Head of caudate nucleus (tissue), 42 donors: ENCODE measurements around the gene CRYBB1.
"Not testable (repeated sequence)": the region's sequence is repeated elsewhere in the genome, so short reads cannot be mapped to it uniquely, and the experiment has no call there.

Experiments used
- DNase-seq, 42 donors: peaks; one replicate each; pipeline versions ENCODE4 v3.0.0 to v3.0.0-alpha.2; 2020 to 2021; ENCODE audit warnings: mixed read lengths in 7 of 42
- intact Hi-C: fragments of 100-400 bp; cut with DNase I; formaldehyde crosslinking; loops from one replicate; pipeline ENCODE4 v1.15.0; 2022

CRYBB1 gene

DNA sequence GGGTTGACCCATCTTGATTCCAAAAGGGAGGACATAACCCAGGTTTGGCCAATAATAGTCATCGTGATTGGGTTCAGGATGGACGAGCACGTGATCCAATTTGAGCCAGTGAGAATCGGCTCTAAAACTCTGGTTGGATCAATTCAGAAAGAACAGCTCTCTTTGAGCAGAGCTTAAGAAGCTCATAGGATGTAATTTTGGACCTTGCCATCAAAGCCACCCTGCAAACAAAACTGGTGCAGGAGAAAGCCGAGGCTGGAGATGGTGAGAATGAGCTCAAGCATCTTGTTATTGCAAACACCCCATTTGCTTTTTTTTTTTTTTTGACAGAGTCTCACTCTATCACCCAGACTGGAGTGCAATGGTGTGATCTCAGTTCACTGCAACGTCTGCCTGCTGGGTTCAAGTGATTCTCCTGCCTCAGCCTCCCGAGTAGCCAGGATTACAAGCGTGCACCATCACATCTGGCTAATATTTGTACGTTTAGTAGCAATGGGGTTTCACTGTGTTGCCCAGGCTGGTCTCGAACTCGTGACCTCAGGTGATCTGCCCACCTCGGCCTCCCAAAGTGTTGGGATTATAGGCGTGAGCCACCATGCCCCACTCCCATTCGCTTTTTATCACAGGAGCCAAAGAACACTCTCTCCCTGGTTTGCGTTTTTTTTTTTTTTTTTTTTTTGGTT is 25.7 kb upstream of the CRYBB1 start:
- no peak for DNase-seq
- intact Hi-C loops, result no loop called here

DNA sequence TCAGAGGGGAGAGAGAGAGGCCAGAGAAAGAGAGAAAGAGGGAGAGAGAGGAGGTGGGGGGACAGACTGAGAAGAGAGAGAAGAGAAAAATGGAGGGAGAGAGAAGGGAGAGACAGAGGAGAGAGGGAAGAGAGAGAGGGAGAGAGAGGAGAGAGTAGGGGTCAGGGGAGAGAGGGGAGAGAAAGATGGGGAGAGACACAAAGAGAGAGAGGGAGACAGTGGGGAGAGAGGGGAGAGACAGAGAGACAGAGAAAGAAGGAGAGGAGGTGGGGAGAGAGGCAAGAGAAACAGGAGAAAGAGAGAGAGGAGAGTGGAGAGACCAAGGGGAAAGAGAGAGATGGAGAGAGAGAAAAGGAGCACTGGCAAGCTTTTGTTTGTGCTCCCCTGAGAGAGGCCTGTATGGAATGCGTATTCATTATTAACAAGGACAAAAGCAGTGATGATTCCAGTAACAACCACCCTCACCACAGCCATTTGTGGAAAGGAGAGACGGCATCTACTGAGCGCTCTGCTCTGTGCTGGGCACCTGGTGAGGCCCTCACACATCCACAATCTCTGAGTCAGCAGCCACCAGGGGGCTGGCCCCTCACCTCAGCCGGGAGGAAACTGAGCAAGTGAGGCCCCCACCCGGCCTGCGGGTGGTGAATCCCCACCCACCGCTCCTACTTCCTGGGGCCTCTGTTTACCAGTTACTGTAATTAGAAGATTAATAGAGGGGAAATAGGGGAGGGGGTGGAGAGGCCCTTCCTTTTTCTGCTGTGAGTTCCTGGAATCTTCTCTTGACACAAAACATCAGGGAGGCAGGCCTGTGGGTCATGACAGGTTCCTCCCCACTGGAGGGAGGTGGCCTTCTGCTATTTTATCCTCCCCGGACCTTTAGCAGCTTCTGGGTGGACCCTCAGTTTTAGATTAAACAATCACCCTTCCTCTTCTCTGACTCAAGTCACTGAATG is 24.9 kb upstream of the CRYBB1 start:
- no peak for DNase-seq
- intact Hi-C loops, result no loop called here

DNA sequence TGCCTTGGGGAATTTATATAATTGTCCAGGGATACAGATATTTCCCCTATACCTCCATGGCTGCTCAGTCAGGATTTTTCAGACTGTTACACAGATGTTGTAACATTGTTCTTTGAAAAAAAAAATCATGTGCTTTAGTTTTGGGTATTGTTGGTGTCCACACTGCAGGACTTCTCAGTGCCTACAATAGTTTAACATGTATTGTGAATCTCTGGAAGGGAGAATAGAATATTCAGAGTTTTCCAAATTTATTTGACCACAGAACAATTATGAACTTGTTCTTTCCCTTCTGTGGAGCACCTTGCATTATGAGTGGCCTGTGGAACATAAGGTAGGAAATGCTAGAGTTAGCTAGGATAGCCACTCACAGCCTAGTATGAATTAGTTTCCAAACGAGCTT is 18.5 kb upstream of the CRYBB1 start:
- intact Hi-C loops, result no loop called here
- no peak for DNase-seq

DNA sequence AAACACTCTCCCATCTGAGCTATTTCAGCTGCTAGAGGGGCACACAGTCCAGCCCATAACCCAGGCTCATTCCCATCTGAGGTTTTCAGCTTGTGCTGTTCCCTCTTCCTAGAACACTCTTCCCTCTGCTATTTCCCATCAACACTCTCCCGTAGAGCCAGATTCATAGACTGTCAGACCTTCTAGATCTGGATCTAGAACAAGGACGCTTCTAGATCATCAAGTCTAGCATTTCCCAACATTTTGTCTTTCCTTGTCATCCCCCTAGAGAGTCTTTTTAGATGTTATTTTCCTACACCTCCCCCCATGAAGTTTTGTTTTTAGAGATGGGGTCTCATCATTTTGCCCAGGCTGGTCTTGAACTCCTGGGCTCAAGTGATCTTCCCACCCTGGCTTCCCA is 17.3 kb upstream of the CRYBB1 start:
- no peak for DNase-seq
- intact Hi-C loops, result no loop called here

DNA sequence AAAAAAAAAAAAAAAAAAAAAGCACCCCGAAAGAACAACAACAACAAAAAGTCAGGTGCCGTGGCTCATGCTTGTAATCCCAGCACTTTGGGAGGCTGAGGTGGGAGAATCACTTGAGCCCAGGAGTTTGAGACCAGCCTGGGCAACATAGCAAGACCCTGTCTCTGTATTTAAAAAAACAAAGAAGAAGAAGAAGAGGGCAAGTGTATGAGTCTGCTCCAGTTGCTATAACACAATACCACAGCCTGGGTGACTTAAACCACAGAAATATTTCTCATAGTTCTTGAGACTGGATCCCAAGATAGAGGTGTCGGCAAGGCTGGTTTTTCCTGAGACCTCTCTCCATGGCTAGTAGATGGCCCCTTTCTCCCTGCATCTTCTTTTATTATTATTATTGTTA is 16.4 kb upstream of the CRYBB1 start:
- no peak for DNase-seq
- intact Hi-C loops, result no loop called here

DNA sequence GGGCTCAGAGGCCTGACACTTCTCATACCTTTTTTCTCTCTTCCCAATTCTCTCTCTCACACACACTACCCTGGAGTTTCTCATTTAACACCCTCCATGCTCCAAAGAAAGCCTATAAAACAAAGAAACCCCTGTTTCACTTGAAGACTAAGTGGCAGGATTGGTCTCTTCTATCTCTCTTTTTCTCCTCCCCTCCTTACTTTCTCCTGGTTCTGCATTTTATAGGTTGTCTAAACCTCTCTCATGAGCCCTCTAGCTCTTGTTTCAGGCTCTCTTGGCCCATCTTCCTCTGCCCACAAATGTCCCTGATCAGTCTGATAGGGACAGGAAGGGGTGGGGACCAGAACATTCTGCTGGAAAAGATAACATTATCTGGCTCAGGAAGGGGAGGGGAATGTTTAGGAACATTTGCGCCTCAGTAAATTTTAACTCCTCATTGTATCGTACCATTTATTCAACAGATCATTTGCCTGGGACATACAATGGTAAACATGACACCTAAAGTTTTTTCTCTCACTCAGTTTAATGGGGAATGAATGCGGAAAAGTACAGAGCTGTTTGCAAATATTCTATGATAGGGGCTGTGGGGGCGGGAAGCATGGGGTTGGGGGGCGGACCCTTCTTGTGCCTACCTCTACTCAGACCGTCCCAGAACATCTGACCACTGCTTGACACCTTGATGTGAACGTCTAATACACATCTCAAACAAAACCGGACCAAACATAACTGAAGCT is 14.8 kb upstream of the CRYBB1 start:
- intact Hi-C loops, result no loop called here

DNA sequence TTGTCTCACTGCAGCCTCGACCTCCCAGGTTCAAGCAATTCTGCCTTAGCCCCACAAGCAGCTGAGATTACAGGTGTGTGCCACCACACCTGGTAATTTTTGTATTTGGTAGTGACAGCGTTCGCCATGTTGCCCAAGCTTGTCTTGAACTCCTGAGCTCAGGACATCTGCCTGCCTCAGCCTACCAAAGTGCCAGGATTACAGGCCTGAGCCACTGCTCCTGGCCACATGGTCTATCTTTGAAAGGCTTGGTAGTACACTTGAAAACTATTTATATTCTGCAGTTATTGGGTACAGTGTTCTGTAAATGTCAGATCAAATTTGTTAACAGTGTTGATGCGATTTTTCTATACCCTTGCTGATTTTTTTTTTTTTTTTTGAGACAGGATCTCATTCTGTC is 13.5 kb upstream of the CRYBB1 start:
- DNase-seq, result no peak
- intact Hi-C loops, result no loop called here

More for the DNA sequence above, 14.8 kb upstream of the CRYBB1 start:
- no peak for DNase-seq

DNA sequence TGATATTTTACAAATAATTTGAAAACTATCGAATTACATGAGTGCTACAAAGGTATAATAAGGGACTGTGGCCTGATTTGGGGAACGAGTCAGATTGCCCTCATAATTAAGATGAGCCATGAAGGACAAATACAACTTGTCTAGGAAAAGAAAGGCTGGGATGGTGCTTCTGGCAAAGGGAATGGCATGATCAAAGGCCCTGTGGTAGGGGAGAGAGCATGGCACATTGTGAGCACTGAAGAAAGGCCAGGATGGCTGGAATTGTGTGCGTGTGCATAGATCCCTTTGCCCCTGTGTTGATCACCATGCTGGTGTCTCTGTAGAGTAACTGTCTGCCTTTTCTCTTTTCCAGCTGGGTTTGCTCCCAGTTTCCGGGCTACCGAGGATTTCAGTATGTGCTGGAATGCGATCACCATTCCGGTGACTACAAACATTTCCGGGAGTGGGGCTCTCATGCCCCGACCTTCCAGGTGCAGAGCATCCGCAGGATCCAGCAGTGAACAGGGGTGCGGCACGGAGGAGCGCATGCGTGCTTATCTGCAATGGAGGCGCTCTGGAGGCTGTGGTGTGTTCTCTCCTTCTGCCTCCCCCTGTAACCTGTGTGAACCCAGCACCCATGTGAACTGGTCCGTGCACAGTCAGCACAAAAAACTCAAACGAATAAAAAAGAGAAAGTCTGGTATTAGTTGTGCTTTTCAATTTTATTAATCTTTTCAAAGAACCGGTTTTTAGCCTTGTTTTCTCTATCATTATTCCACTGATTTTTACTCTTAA is 12.3 kb upstream of the CRYBB1 start:
- intact Hi-C loops, result no loop called here
- DNase-seq, result no peak

DNA sequence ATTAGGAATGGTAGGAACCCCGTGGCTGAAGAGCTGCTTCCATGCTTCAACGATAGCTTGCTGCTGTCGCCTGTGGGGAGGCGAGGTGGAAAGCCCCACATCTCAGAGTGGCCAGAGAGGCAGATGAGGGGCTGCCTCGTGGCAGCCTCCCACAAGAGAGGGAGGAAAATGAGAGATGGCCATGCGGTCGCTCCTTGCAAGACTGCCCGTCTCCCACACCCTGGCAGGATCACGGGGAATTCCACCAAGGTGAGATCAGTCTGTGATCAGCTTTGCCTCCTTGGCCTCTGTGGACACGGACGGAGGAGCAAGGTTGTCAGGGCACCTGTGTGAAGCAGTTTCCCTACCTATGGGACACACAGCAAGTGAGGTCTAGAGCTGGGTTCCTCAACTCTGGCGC is 7.0 kb upstream of the CRYBB1 start:
- no peak for DNase-seq
- intact Hi-C loops, result no loop called here

DNA sequence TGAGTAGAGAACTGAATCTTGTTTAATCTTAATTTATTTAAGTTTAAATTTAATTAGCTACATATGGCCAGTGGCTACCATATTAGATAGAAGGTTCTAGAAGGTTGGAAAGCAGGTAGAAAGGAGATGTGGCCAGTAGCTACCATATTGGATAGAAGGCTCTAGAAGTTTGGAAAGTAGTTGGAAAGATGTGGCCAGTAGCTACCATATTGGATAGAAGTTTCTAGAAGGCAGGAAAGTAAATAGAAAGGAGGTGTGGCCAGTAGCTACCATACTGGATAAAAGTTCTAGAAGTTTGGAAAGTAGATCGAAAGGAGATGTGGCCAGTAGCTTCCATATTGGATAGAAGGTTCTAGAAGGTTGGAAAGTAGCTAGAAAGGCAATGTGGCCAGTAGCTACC is 6.2 kb upstream of the CRYBB1 start:
- DNase-seq, result no peak

DNA sequence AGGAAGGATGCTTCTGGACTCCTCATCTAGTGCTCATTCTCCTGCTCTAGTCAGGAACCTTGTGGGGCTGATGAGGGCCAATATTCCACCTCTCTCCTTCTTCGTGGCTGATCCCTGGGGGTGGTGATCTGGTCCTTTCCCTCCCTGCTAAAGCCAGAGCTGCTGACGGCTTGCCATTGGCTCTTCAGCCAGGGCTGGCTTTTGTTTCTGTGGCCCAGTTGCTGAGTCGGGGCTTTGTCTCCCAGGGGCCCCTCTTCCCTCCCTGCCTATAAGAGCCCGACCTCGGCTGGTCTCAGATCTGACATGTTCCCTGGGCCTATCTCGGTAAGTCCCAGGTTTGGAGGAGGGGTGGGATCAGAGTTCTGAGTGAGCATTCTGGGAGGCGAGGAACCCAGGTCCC is 3.8 kb upstream of the CRYBB1 start, which contains the start of gene CRYBA4:
TSS of gene CRYBA4 (plus strand) at position 301 of the 400 bp plus-strand sequence. CDS start 634 bp downstream, outside the sequence.
- no peak for DNase-seq
- intact Hi-C loops, result no loop called here

More for the DNA sequence above, 6.2 kb upstream of the CRYBB1 start:
- intact Hi-C loops, result no loop called here

DNA sequence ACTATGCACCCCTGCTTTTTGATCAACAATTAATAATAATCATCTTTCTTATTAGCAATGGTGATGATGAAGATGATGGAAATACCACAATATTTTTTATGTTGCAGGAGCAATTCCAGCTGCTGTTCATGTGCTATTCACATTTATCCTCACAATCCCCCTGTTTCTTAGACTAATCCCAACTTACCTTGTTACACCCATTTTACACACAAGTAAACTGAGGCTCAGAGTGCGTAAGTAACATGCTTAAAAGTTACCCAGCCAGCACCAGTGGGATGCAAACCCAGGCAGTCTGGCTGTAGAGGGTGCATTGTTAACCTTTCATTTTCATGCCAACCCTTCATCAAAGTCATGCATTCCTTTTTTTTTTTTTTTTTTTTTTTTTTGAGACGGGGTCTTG is 2.4 kb upstream of the CRYBB1 start:
- intact Hi-C loops, result no loop called here
- no peak for DNase-seq

DNA sequence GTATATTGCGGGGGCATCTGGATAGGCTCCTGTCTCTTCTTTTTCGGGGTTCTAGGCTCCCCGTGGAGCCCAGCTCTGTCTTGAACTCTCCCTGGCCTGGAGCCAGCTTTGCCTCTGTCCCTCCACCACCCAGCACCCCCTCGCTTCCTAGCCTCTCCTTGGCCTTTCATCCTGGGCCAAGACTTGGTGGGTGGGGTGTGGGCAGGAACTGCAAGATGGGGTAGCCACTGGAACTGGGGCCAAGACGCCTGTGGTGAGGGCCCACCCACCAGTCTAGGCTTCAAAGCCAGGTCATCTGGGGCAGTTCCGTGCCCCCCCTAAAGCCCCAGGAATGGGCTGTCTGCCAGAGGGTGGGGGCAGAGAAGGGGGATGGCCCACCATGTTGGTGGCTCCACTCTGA is 1.7 kb upstream of the CRYBB1 start:
- DNase-seq, result no peak

DNA sequence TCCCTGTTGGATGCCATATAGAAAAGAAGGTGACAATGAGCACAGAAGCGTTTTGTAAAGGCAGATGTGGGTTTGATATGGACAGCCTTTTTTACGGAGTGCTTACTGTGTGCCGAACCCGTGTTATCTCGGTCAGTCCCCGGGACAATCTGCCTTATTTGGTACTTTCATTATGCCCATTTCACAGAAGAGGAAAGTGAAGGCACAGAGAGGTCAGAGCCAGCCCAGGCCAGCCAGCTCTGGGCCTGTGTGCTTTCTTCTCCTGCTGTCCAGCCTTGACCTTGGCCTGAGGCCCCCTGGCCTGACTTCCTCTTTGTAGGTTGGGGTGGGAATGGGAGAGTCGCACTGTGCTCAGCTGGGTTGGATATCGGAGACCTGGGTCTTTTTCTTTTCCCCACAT is 628 bp upstream of the CRYBB1 start:
- intact Hi-C loops, result no loop called here
- DNase-seq, result no peak

More for the DNA sequence above, 1.7 kb upstream of the CRYBB1 start:
- intact Hi-C loops, result no loop called here

DNA sequence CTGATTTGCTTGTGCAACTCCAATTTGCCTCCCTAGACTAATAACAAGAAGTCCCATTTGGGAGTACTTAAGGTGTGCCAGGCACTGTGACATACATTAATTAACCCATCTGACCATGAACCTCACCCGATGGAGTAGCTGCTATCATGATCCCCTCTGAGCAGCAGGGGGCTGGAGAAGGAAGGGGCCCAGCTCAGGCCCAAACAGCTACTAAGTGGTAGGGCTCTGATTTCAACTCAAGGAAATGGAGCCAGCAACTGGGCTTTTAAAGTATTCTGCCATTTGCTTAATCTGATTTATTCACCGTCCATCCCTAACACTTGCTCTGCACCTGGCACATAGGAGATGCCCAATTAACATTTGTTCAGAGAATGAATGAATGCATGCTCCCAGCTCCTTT is 1.2 kb downstream of the CRYBB1 start:
- intact Hi-C loops, result no loop called here
- no peak for DNase-seq

DNA sequence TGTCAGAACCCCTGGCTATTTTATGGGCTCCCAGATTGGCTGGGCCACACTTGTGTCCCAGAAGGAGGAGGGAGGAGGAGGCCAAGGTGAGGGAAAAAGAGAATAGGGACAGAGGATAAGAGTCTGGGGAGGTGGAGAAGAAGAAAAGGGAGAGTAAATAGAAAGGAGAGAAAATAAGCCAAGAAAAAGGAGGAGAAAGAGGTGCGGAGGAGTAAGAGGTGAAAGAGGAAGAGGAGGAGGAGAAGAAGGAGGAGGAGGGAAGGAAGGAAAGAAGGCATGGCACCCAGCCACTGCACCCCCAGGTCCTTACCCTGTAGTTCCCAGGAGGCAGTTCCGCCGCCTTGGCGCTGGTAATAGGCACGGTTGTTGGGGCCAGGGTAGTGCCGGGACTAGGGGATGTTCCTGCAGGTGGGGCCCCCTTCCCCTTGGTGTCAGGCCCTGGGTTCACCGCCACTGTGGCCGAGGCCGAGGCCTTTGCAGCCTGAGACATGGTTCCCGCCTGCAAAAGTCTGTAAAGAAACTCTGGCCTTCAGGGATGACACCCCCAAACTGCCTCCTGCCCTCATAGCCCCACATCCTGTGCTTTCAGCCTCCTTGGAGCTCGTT is 1.9 kb downstream of the CRYBB1 start:
- intact Hi-C loops, result no loop called here
- DNase-seq, result no peak

DNA sequence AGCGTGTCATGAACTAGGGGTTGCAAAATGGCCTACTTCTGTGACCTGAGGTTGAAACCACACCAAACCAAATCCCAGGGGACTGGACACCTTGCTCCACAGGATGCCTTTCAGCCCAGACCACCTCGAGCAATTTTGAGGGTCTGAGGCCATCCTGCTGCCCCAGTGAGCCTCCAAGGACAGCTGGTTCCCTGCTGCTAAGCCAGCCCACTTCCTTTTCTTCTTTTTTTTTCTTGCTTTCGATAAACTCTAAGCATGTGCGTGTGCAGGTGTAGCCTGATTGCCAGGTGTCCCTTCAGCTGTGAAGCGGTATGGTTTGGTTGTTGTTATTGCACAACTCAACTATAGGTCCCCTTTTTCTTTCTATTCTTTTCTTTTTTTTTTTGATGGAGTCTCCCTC is 2.7 kb downstream of the CRYBB1 start:
- no peak for DNase-seq
- intact Hi-C loops, result no loop called here

DNA sequence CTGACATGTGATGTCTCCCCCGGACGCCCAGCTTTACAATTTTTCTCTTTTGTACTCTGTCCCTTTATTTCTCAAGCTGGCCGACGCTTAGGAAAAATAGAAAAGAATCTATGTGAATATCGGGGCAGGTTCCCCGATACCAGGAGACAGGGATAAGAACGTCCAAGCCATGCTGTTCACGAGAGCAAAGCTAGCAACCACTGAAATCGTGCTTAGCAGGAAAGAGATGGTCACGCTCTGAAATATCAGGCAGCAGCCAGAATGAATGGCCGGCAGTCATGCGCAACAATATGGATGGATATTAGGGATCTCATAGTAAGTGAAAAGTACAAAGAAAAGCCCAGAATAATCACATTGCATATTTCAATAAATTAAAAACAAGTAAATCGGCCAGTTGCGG is 3.5 kb downstream of the CRYBB1 start:
- DNase-seq, result no peak
- intact Hi-C loops, result no loop called here

DNA sequence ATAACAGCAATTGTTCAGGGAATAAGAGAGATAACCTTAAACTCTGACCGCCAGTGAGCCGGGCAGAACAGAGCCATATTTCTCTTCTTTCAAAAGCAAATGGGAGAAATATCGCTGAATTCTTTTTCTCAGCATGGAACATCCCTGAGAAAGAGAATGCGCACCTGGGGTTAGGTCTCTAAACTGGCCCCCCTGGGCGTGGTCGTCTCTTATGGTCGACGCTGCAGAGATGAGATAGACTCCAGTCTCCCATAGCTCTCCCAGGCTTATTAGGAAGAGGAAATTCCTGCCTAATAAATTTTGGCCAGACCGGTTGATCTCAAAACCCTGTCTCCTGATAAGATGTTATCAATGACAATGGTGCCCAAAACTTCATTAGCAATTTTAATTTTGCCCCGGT is 4.1 kb downstream of the CRYBB1 start:
- DNase-seq, intact Hi-C loops: not testable (repeated sequence)
